HEK293 (cell line): ENCODE data around the gene SH2D1B.

Experiments
- INSM2 ChIP-seq: fragments of 450-650 bp; formaldehyde crosslinking; IDR thresholded peaks from 2 replicates; pipeline ENCODE4 v1.5.1; 2016; ENCODE audit warnings: missing biosample characterization, missing genetic modification characterization
- KLF8 ChIP-seq: fragments of 450-650 bp; formaldehyde crosslinking; IDR thresholded peaks from 2 replicates; pipeline ENCODE4 v1.5.1; 2016; ENCODE audit warnings: missing biosample characterization, missing genetic modification characterization
- KLF9 ChIP-seq: fragments of 450-650 bp; formaldehyde crosslinking; IDR thresholded peaks from 2 replicates; pipeline ENCODE4 v1.5.1; 2016; ENCODE audit warnings: missing biosample characterization, missing genetic modification characterization, low read depth
- OSR2 ChIP-seq: fragments of 450-650 bp; formaldehyde crosslinking; IDR thresholded peaks from 2 replicates; pipeline ENCODE4 v1.5.1; 2016; ENCODE audit warnings: missing biosample characterization, missing genetic modification characterization
- SP2 ChIP-seq: fragments of 450-650 bp; formaldehyde crosslinking; IDR thresholded peaks from 2 replicates; pipeline ENCODE4 v1.5.1; 2016; ENCODE audit warnings: missing biosample characterization, missing genetic modification characterization
- ZBTB48 ChIP-seq: fragments of 450-650 bp; formaldehyde crosslinking; IDR thresholded peaks from 2 replicates; pipeline ENCODE4 v1.5.1; 2016; ENCODE audit warnings: missing biosample characterization, missing genetic modification characterization
- ZBTB7A ChIP-seq: fragments of 450-650 bp; formaldehyde crosslinking; IDR thresholded peaks from 2 replicates; pipeline ENCODE4 v1.5.1; 2016; ENCODE audit warnings: low read depth, missing biosample characterization, missing genetic modification characterization
- ZEB2 ChIP-seq: fragments of 450-650 bp; formaldehyde crosslinking; IDR thresholded peaks from 2 replicates; pipeline ENCODE4 v1.5.1; 2016; ENCODE audit warnings: missing biosample characterization, missing genetic modification characterization
- ZFP3 ChIP-seq: fragments of 450-650 bp; formaldehyde crosslinking; IDR thresholded peaks from 2 replicates; pipeline ENCODE4 v1.5.1; 2016; ENCODE audit warnings: low read depth, missing biosample characterization, missing genetic modification characterization
- ZFP37 ChIP-seq: fragments of 450-650 bp; formaldehyde crosslinking; IDR thresholded peaks from 2 replicates; pipeline ENCODE4 v1.5.1; 2016; ENCODE audit warnings: missing biosample characterization, missing genetic modification characterization
- ZNF114 ChIP-seq: fragments of 450-650 bp; formaldehyde crosslinking; IDR thresholded peaks from 2 replicates; pipeline ENCODE4 v1.5.0; 2017; ENCODE audit warnings: missing biosample characterization, missing genetic modification characterization
- ZNF133 ChIP-seq: fragments of 450-650 bp; formaldehyde crosslinking; IDR thresholded peaks from 2 replicates; pipeline ENCODE4 v1.5.1; 2016; ENCODE audit warnings: missing biosample characterization, missing genetic modification characterization
- ZNF155 ChIP-seq: fragments of 450-650 bp; formaldehyde crosslinking; IDR thresholded peaks from 2 replicates; pipeline ENCODE4 v1.5.1; 2016; ENCODE audit warnings: missing biosample characterization, missing genetic modification characterization
- ZNF184 ChIP-seq: fragments of 450-650 bp; IDR thresholded peaks from 2 replicates; pipeline ENCODE4 v1.5.1; 2018; ENCODE audit warnings: missing biosample characterization, mild to moderate bottlenecking, missing genetic modification characterization
- ZNF280C ChIP-seq: fragments of 450-650 bp; formaldehyde crosslinking; IDR thresholded peaks from 2 replicates; pipeline ENCODE4 v1.5.1; 2016; ENCODE audit warnings: missing biosample characterization, missing genetic modification characterization
- ZNF280D ChIP-seq: fragments of 450-650 bp; formaldehyde crosslinking; IDR thresholded peaks from 2 replicates; pipeline ENCODE4 v1.5.1; 2016; ENCODE audit warnings: missing biosample characterization, missing genetic modification characterization
- ZNF292 ChIP-seq: fragments of 450-650 bp; formaldehyde crosslinking; IDR thresholded peaks from 2 replicates; pipeline ENCODE4 v1.5.1; 2016; ENCODE audit warnings: low read depth, missing biosample characterization, missing genetic modification characterization, borderline replicate concordance
- ZNF302 ChIP-seq: fragments of 450-650 bp; formaldehyde crosslinking; IDR thresholded peaks from 2 replicates; pipeline ENCODE4 v1.5.1; 2016; ENCODE audit warnings: missing biosample characterization, missing genetic modification characterization, low read depth
- ZNF423 ChIP-seq: fragments of 450-650 bp; formaldehyde crosslinking; IDR thresholded peaks from 2 replicates; pipeline ENCODE4 v1.5.1; 2016; ENCODE audit warnings: missing biosample characterization, missing genetic modification characterization
- ZNF510 ChIP-seq: fragments of 450-650 bp; formaldehyde crosslinking; IDR thresholded peaks from 2 replicates; pipeline ENCODE4 v1.5.1; 2018; ENCODE audit warnings: mild to moderate bottlenecking, missing genetic modification characterization, missing biosample characterization; ENCODE audit not compliant: insufficient replicate concordance
- ZNF518A ChIP-seq: fragments of 450-650 bp; formaldehyde crosslinking; conservative IDR thresholded peaks from 2 replicates; pipeline ENCODE4 v1.5.1; 2016; ENCODE audit warnings: low read depth, missing biosample characterization, missing genetic modification characterization
- ZNF621 ChIP-seq: fragments of 450-650 bp; formaldehyde crosslinking; IDR thresholded peaks from 2 replicates; pipeline ENCODE4 v1.5.1; 2017; ENCODE audit warnings: missing biosample characterization, missing genetic modification characterization
- ZNF658 ChIP-seq: fragments of 450-650 bp; formaldehyde crosslinking; IDR thresholded peaks from 2 replicates; pipeline ENCODE4; 2016; ENCODE audit warnings: missing biosample characterization, missing genetic modification characterization
- ZNF670 ChIP-seq: fragments of 450-650 bp; formaldehyde crosslinking; IDR thresholded peaks from 2 replicates; pipeline ENCODE4 v1.5.1; 2016; ENCODE audit warnings: missing biosample characterization, missing genetic modification characterization, low read depth
- ZNF701 ChIP-seq: fragments of 450-650 bp; formaldehyde crosslinking; IDR thresholded peaks from 2 replicates; pipeline ENCODE4 v1.5.1; 2016; ENCODE audit warnings: missing biosample characterization, missing genetic modification characterization
- ZNF843 ChIP-seq: fragments of 450-650 bp; formaldehyde crosslinking; IDR thresholded peaks from 2 replicates; pipeline ENCODE4 v1.5.1; 2016; ENCODE audit warnings: missing biosample characterization, missing genetic modification characterization
- ZSCAN18 ChIP-seq: fragments of 450-650 bp; formaldehyde crosslinking; IDR thresholded peaks from 2 replicates; pipeline ENCODE4 v1.5.1; 2016; ENCODE audit warnings: missing biosample characterization, missing genetic modification characterization
- ZSCAN30 ChIP-seq: fragments of 450-650 bp; IDR thresholded peaks from 2 replicates; pipeline ENCODE4 v1.5.1; 2018; ENCODE audit warnings: missing biosample characterization, mild to moderate bottlenecking, missing genetic modification characterization, moderate library complexity

SH2D1B gene

GRCh38 chr1:162349635-162350330, 62.2 kb downstream of the SH2D1B start (continued):
- TF ChIP-seq SP2 (tag by site-specific recombination), result no peak
- no peak for TF ChIP-seq INSM2 (tag by site-specific recombination)
- TF ChIP-seq ZNF292 (tag by site-specific recombination), result no peak
- TF ChIP-seq ZNF280D (tag by site-specific recombination), result no peak
- peak; percentile 53 for TF ChIP-seq ZNF843
- TF ChIP-seq ZEB2 (tag by site-specific recombination), result 0 out of 2 replicates have a peak, but pooled peaks have one; percentile 24
- TF ChIP-seq ZNF670 (tag by site-specific recombination), result no peak
- no peak for TF ChIP-seq ZBTB7A (tag by site-specific recombination)
- no peak for TF ChIP-seq KLF8 (tag by site-specific recombination)
- TF ChIP-seq ZNF510, result no peak
- TF ChIP-seq ZNF302, result no peak
- no peak for TF ChIP-seq KLF9 (tag by site-specific recombination)
- TF ChIP-seq ZNF114 (tag by site-specific recombination), result no peak
- TF ChIP-seq OSR2 (tag by site-specific recombination), result peak; percentile 24; the same call in 1 of the 2 replicates
- no peak for TF ChIP-seq ZBTB48 (tag by site-specific recombination)
- TF ChIP-seq ZNF518A (tag by site-specific recombination), result no peak
- no peak for TF ChIP-seq ZFP3 (tag by site-specific recombination)
- TF ChIP-seq ZNF423 (tag by site-specific recombination), result no peak
- TF ChIP-seq ZFP37 (tag by site-specific recombination), result no peak
- TF ChIP-seq ZSCAN18 (tag by site-specific recombination), result no peak
- no peak for TF ChIP-seq ZNF280C (tag by site-specific recombination)
- no peak for TF ChIP-seq ZSCAN30
- no peak for TF ChIP-seq ZNF155 (tag by site-specific recombination)
- no peak for TF ChIP-seq ZNF658 (tag by site-specific recombination)
- TF ChIP-seq ZNF184, result no peak
- no peak for TF ChIP-seq ZNF701 (tag by site-specific recombination)
- no peak for TF ChIP-seq ZNF133 (tag by site-specific recombination)
- no peak for TF ChIP-seq ZNF621 (tag by site-specific recombination)
